ENCODE results near the gene DDC.
"Not testable (repeated sequence)": the region's sequence is repeated elsewhere in the genome, so short reads cannot be mapped to it uniquely, and the experiment has no call there.

Gene DDC

DNA sequence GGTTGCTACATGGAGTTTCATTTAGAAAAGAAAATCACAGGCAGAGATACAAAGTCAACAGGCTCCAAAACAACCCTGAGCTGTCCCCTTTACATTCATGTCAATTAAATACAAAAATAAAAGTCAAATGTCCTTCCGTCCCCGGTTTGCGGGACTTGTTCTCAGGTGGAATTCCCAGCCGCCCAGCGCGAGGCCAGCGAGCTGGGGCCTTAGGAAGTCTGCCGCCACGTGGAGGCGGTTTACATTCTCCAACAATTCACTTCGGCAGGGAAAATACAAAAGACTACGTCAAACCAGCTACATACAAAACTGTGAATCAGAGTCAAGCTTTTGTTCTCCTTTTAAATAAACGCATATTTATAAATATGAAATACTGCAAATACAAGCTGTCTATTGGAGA is 25.3 kb upstream of the DDC start:
- POLR2A ChIA-PET (ENCODE audit: low non-redundant PET) = no interaction called here
- no peak overlapping the region for H3K27ac ChIP-seq

GRCh38 chr7:50589364-50589763 is 24.2 kb upstream of the DDC start:
- ChIA-PET CTCF (interaction anchor here (0.6 to 0.9 kb wide), 2 partner anchors 82 to 84 kb away, joined by 3 read pairs; no protein-coding TSS in a partner anchor), POLR2A (ENCODE audit: low non-redundant PET) (no interaction called here)
- TF ChIP-seq, protein P1, sequence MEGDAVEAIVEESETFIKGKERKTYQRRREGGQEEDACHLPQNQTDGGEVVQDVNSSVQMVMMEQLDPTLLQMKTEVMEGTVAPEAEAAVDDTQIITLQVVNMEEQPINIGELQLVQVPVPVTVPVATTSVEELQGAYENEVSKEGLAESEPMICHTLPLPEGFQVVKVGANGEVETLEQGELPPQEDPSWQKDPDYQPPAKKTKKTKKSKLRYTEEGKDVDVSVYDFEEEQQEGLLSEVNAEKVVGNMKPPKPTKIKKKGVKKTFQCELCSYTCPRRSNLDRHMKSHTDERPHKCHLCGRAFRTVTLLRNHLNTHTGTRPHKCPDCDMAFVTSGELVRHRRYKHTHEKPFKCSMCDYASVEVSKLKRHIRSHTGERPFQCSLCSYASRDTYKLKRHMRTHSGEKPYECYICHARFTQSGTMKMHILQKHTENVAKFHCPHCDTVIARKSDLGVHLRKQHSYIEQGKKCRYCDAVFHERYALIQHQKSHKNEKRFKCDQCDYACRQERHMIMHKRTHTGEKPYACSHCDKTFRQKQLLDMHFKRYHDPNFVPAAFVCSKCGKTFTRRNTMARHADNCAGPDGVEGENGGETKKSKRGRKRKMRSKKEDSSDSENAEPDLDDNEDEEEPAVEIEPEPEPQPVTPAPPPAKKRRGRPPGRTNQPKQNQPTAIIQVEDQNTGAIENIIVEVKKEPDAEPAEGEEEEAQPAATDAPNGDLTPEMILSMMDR (conservative IDR thresholded peaks at IDR 0.05; ENCODE audit: low read depth) = no peak
- H3K27ac ChIP-seq = no peak overlapping the region
- DNase-seq (ENCODE audit: low spot score) = no peak

More for the DNA sequence above, 25.3 kb upstream of the DDC start:
- CTCF ChIA-PET = no interaction called here
- TF ChIP-seq, protein P1 (conservative IDR thresholded peaks at IDR 0.05; ENCODE audit: low read depth) = no peak
- no peak for DNase-seq (ENCODE audit: low spot score)

DNA sequence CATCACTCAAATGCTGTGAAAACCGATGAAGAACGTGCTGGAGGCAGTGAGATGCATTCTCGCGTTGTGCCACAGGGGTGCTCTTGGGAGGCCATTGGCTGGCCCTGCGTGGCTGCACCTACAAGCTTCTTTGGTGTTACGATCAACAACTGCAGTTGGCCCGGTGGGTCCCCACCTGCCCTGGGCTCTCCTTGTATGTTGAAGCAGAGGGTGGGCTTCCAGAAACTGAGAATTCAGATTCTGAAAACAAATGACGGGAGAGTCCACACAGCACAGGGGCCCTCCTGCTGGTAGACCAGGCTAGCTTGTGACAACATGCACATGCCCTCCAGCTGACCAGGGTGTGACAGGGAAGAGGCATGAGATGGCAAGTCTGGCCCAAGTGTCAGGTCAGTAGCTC is 23.7 kb upstream of the DDC start:
- no peak overlapping the region for H3K27ac ChIP-seq
- ChIA-PET POLR2A (ENCODE audit: low non-redundant PET) (no interaction called here), CTCF (interaction anchor here (0.6 to 0.9 kb wide), 4 partner anchors 20 to 84 kb away, joined by 3 to 4 read pairs (median 4); no protein-coding TSS in a partner anchor)
- no peak for DNase-seq (ENCODE audit: low spot score)
- TF ChIP-seq, protein P1 (conservative IDR thresholded peaks at IDR 0.05; ENCODE audit: low read depth) = no peak

- TF ChIP-seq, protein P1 (conservative IDR thresholded peaks at IDR 0.05; ENCODE audit: low read depth) = no peak
- ChIA-PET POLR2A (ENCODE audit: low non-redundant PET) (no interaction called here), CTCF (interaction anchor here (1.0 kb wide), 1 partner anchor 119 kb away, joined by 3 read pairs; no protein-coding TSS in a partner anchor)
- no peak for DNase-seq (ENCODE audit: low spot score)
- H3K27ac ChIP-seq = no peak overlapping the region
Measured at GRCh38 chr7:50587737-50588136, 22.5 kb upstream of the DDC start.

DNA sequence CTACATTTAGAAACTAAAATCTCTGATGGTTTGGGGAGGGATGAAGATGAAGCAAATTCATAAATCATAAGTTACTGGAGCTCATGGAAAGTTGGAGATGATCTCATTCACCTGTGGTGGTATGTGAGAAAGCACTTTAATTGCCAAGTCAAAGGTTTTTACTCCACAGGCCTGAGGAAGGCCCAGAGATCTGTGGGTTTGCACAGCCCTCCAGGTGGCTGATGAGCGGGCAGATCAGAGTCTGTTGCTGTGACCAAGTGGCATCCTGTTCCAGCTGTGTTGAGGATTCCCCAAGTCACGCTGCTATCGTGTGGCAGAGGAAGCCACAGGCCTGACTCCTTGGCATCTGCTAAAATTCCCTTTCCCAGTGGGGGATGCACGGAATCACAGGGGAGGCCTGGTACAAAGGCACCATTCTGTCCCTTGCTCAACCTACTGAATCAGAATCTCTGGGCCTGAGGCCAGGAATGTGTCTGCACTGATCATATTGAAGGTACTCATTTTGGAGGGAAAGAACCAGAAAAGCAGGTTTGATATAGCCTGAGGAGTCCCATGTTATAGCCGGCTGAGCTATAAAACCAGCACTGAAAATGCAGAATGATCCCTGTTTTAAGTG is 19.7 kb upstream of the DDC start:
- no peak overlapping the region for H3K27ac ChIP-seq
- peak; percentile 77 for DNase-seq (ENCODE audit: low spot score)
- ChIA-PET POLR2A (ENCODE audit: low non-redundant PET) (no interaction called here), CTCF (interaction anchor here (0.6 to 0.8 kb wide), 2 partner anchors 12 to 109 kb away, joined by 3 to 4 read pairs; no protein-coding TSS in a partner anchor)
- TF ChIP-seq, protein P1 (conservative IDR thresholded peaks at IDR 0.05; ENCODE audit: low read depth) = no peak

- CTCF ChIA-PET = interaction anchor here (0.6 to 0.8 kb wide), 2 partner anchors 13 to 109 kb away, joined by 3 to 4 read pairs; no protein-coding TSS in a partner anchor
- POLR2A ChIA-PET (ENCODE audit: low non-redundant PET) = no interaction called here
- no peak for DNase-seq (ENCODE audit: low spot score)
- H3K27ac ChIP-seq = no peak overlapping the region
- TF ChIP-seq, protein P1 (conservative IDR thresholded peaks at IDR 0.05; ENCODE audit: low read depth) = no peak
Measured at GRCh38 chr7:50584386-50584785, 19.2 kb upstream of the DDC start.

DNA sequence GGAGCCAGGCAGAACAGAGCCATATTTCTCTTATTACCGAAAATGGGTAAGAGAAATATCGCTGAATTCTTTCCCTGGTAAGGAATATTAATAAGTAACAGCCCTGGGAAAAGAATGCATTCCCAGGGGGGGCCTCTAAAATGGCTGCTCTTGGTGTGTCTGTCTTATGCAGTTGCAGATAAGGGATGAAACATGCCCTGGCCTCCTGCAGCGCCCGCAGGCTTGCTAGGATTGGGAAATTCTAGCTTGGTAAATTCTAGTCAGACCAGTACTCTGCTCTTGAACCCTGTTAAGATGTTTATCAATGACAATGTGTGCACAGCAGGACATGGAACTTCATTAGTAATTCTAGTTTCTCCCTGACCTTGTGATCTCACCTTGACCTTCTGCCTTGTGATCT is 18.1 kb upstream of the DDC start:
- CTCF ChIA-PET; H3K27ac ChIP-seq; POLR2A ChIA-PET (ENCODE audit: low non-redundant PET); DNase-seq (ENCODE audit: low spot score): not testable (repeated sequence)

GRCh38 chr7:50582271-50582670 is 17.1 kb upstream of the DDC start:
- POLR2A ChIA-PET (ENCODE audit: low non-redundant PET) = interaction anchor here (0.6 kb wide), 1 partner anchor 793 kb away, joined by 6 read pairs; no protein-coding TSS in a partner anchor
- CTCF ChIA-PET; H3K27ac ChIP-seq; DNase-seq (ENCODE audit: low spot score): not testable (repeated sequence)

- POLR2A ChIA-PET (ENCODE audit: low non-redundant PET); DNase-seq (ENCODE audit: low spot score); H3K27ac ChIP-seq: not testable (repeated sequence)
- CTCF ChIA-PET = interaction anchor here (0.6 kb wide), 1 partner anchor 1688 kb away, joined by 3 read pairs; no protein-coding TSS in a partner anchor
Measured at GRCh38 chr7:50580666-50581065, 15.5 kb upstream of the DDC start.
